ENCODE measurements around the gene CRB2. TPM values are rescaled to one million over a fixed set of nuclear protein-coding genes. Genes with fewer than 3 reads are reported as not detected.

CRB2 gene
- total and polyA plus RNA-seq, 2 donors (not counting 1 experiment from before 2014, with no cell fraction given) = not detected

GRCh38 chr9:123414936-123415930, 59.2 kb downstream of the CRB2 start:
- H3K9ac ChIP-seq (ENCODE audit: insufficient read depth, low read length) = no peak overlapping the region
- no peak overlapping the region for H3K27ac ChIP-seq (ENCODE audit: insufficient read depth, low read length)
- H3K4me3 ChIP-seq (replicated peaks in 1 of 4; ENCODE audit: control extremely low read depth in 1 of 4, insufficient read depth in 1 of 4, low read depth in 3 of 4, low read length in 4 of 4) = no peak overlapping the region
- no peaks in the 10 kb centered on the region for H3K79me2 ChIP-seq (ENCODE audit: control insufficient read depth, insufficient read depth, low read length)
- no peaks in the 10 kb centered on the region for H3K9me3 ChIP-seq (ENCODE audit: control insufficient read depth, insufficient read depth, low read depth, low read length)
- H3K27me3 ChIP-seq (ENCODE audit: control insufficient read depth, insufficient read depth, low read length) = no peaks in the 10 kb centered on the region
- TF ChIP-seq CTCF (conservative IDR thresholded peaks at IDR 0.05 in 1 of 2, IDR thresholded peaks at IDR 0.05 in 1 of 2; ENCODE audit: low read depth in 1 of 2, low read length in 2 of 2) (no peak), EZH2 (IDR thresholded peaks at IDR 0.05; ENCODE audit: low read length, missing control alignments) (no peak)
- DNase-seq (ENCODE audit: low read depth in 2 of 2) = peak in 1 of 2 donors; percentile 56
- H3K36me3 ChIP-seq (ENCODE audit: control insufficient read depth, insufficient read depth, low read length) = no peaks in the 10 kb centered on the region
- H3K4me2 ChIP-seq (ENCODE audit: extremely low read depth, insufficient read depth, low read length) = no peak overlapping the region
- no peaks in the 10 kb centered on the region for H4K20me1 ChIP-seq (ENCODE audit: control insufficient read depth, extremely low read depth, insufficient read depth, low read length)
- no peaks in the 10 kb centered on the region for H3K4me1 ChIP-seq (ENCODE audit: control insufficient read depth, extremely low read depth, insufficient read depth, low read length)
- H2AFZ ChIP-seq (ENCODE audit: low read length) = no peak overlapping the region

GRCh38 chr9:123416176-123416575, 60.2 kb downstream of the CRB2 start:
- Histone ChIP-seq H3K9me3 (ENCODE audit: control insufficient read depth, insufficient read depth, low read depth, low read length) (no peaks in the 10 kb centered on the region), H3K36me3 (ENCODE audit: control insufficient read depth, insufficient read depth, low read length) (no peaks in the 10 kb centered on the region), H3K9ac (ENCODE audit: insufficient read depth, low read length) (no peak overlapping the region), H3K4me3 (replicated peaks in 1 of 4; ENCODE audit: control extremely low read depth in 1 of 4, insufficient read depth in 1 of 4, low read depth in 3 of 4, low read length in 4 of 4) (no peak overlapping the region), H3K27ac (ENCODE audit: insufficient read depth, low read length) (no peak overlapping the region), H3K4me2 (ENCODE audit: extremely low read depth, insufficient read depth, low read length) (no peak overlapping the region), H3K27me3 (ENCODE audit: control insufficient read depth, insufficient read depth, low read length) (no peaks in the 10 kb centered on the region), H3K79me2 (ENCODE audit: control insufficient read depth, insufficient read depth, low read length) (no peaks in the 10 kb centered on the region), H3K4me1 (ENCODE audit: control insufficient read depth, extremely low read depth, insufficient read depth, low read length) (no peaks in the 10 kb centered on the region), H4K20me1 (ENCODE audit: control insufficient read depth, extremely low read depth, insufficient read depth, low read length) (no peaks in the 10 kb centered on the region), H2AFZ (ENCODE audit: low read length) (no peak overlapping the region)
- no peak for TF ChIP-seq EZH2 (IDR thresholded peaks at IDR 0.05; ENCODE audit: low read length, missing control alignments)
- TF ChIP-seq CTCF (conservative IDR thresholded peaks at IDR 0.05 in 1 of 2, IDR thresholded peaks at IDR 0.05 in 1 of 2; ENCODE audit: low read depth in 1 of 2, low read length in 2 of 2) = no peak
- no peak for DNase-seq (ENCODE audit: low read depth in 2 of 2)

GRCh38 chr9:123417289-123418051, 61.5 kb downstream of the CRB2 start:
- no peak overlapping the region for H3K27ac ChIP-seq (ENCODE audit: insufficient read depth, low read length)

More at GRCh38 chr9:123417289-123418051, 61.5 kb downstream of the CRB2 start:
- no peak overlapping the region for H2AFZ ChIP-seq (ENCODE audit: low read length)
- H3K4me3 ChIP-seq (replicated peaks in 1 of 4; ENCODE audit: control extremely low read depth in 1 of 4, insufficient read depth in 1 of 4, low read depth in 3 of 4, low read length in 4 of 4) = no peak overlapping the region
- no peaks in the 10 kb centered on the region for H3K4me1 ChIP-seq (ENCODE audit: control insufficient read depth, extremely low read depth, insufficient read depth, low read length)
- no peaks in the 10 kb centered on the region for H3K9me3 ChIP-seq (ENCODE audit: control insufficient read depth, insufficient read depth, low read depth, low read length)
- no peaks in the 10 kb centered on the region for H3K36me3 ChIP-seq (ENCODE audit: control insufficient read depth, insufficient read depth, low read length)
- H3K4me2 ChIP-seq (ENCODE audit: extremely low read depth, insufficient read depth, low read length) = no peak overlapping the region
- H3K27me3 ChIP-seq (ENCODE audit: control insufficient read depth, insufficient read depth, low read length) = no peaks in the 10 kb centered on the region
- no peak for DNase-seq (ENCODE audit: low read depth in 2 of 2)
- no peak overlapping the region for H3K9ac ChIP-seq (ENCODE audit: insufficient read depth, low read length)
- TF ChIP-seq EZH2 (IDR thresholded peaks at IDR 0.05; ENCODE audit: low read length, missing control alignments) (no peak), CTCF (conservative IDR thresholded peaks at IDR 0.05 in 1 of 2, IDR thresholded peaks at IDR 0.05 in 1 of 2; ENCODE audit: low read depth in 1 of 2, low read length in 2 of 2) (no peak)
- H3K79me2 ChIP-seq (ENCODE audit: control insufficient read depth, insufficient read depth, low read length) = no peaks in the 10 kb centered on the region
- no peaks in the 10 kb centered on the region for H4K20me1 ChIP-seq (ENCODE audit: control insufficient read depth, extremely low read depth, insufficient read depth, low read length)

Measured in fibroblast of lung (primary cell).